IPS-15b (cell line): ENCODE measurements around the gene ENAH.

ENCODE experiments used
- H3K27me3 ChIP-seq: one replicate; pipeline ENCODE4 v1.6.1; 2013; ENCODE audit warnings: low read length; ENCODE audit not compliant: control insufficient read depth, insufficient read depth
- H3K36me3 ChIP-seq: one replicate; pipeline ENCODE4 v1.6.1; 2013; ENCODE audit warnings: low read length; ENCODE audit not compliant: control insufficient read depth, insufficient read depth
- H3K4me1 ChIP-seq: one replicate; pipeline ENCODE4 v1.6.1; 2013; ENCODE audit warnings: mild to moderate bottlenecking, low read length; ENCODE audit not compliant: control insufficient read depth, insufficient read depth
- H3K4me3 ChIP-seq: one replicate; pipeline ENCODE4 v1.5.1; 2013; ENCODE audit warnings: low read depth, low read length
- H3K9ac ChIP-seq: one replicate; pipeline ENCODE4 v1.6.1; 2013; ENCODE audit warnings: low read depth, mild to moderate bottlenecking, low read length
- H3K9me3 ChIP-seq: one replicate; pipeline ENCODE4 v1.6.1; 2013; ENCODE audit warnings: mild to moderate bottlenecking, low read length; ENCODE audit not compliant: control insufficient read depth, insufficient read depth

The ENAH gene

DNA sequence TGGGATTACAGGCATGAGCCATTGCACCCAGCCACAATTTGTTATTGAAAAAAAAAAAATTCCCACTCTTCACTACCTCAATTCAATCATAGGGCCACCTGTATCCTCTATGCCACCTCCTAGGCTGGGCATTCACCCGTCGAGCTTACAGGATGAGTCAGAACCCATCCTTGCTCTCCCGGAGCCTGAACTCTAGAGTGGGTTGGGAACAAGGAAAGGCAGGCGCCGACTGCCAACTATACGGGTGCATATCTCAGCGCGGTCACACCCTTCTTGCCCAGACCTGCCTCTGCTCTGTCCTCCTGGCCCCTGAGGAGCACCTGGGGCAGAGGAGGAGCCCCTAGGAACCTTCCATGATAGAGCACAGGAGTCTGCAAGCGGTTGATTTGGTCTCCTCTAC is 203.7 kb downstream of the ENAH start:
- Histone ChIP-seq H3K27me3 (no peaks in the 10 kb centered on the region), H3K36me3 (no peaks in the 10 kb centered on the region), H3K4me1 (no peaks in the 10 kb centered on the region), H3K9ac (no peak overlapping the region), H3K9me3 (no peaks in the 10 kb centered on the region), H3K4me3 (no peak overlapping the region)

DNA sequence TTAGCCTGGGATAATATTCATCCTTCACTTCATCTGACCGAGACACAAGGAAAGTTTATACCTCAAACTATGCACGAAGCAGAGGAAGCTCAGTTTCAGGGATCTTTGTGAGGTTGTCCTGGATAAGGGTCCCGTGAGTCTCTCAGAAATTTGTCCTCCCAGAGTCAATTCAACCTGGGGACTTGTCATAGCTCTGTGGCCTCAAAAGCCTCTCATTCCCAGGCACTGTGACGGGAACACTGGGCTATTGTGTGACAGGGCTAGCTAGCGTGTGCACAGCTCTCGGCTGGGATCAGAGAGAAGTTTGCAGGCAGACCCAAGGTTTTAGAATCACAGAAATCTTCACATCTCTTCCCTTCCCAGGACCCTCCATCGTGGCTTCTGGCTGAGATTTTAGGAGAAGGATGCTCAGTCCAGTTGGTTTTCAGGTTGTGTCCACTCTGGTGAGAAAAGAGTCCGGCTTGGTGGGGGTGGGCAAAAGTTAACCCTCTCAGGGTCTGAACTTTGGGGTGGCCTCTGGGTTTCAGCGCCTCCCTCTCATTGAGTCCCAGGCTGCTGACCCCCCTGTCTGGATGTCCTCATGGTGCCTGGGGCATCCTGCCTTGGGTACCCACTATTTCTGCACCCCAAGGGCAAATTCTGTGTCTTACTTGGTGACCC is 204.6 kb downstream of the ENAH start:
- Histone ChIP-seq H3K27me3 (no peaks in the 10 kb centered on the region), H3K4me3 (no peak overlapping the region), H3K9ac (no peak overlapping the region), H3K9me3 (no peaks in the 10 kb centered on the region), H3K4me1 (no peaks in the 10 kb centered on the region), H3K36me3 (no peaks in the 10 kb centered on the region)

DNA sequence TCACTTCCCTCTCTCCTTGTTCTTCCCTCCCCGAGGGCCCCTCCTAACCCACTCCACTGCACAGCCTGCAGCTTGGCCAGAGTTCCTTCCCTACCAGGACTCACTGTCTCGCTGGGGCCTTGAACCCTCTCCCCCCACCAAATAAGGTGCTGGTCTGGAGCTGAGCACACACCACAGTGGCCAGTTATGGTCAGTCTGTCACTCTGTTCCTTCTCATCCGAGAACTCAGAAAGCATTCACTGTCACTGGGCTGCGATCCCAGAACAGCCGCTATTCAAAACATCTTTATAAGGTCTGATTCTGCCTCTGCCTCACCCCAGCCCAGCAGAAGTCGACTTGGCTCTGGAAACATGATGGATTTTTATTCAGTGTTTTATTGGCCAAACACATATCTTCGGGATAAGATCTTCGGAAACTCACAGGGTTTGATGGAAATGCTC is 205.3 kb downstream of the ENAH start:
- Histone ChIP-seq H3K4me3 (no peak overlapping the region), H3K4me1 (no peaks in the 10 kb centered on the region), H3K27me3 (no peaks in the 10 kb centered on the region), H3K9ac (no peak overlapping the region), H3K9me3 (no peaks in the 10 kb centered on the region), H3K36me3 (no peaks in the 10 kb centered on the region)

GRCh38 chr1:225446981-225447615 is 205.8 kb downstream of the ENAH start:
- Histone ChIP-seq H3K9ac (no peak overlapping the region), H3K27me3 (no peaks in the 10 kb centered on the region), H3K9me3 (no peaks in the 10 kb centered on the region), H3K4me1 (no peaks in the 10 kb centered on the region), H3K4me3 (no peak overlapping the region), H3K36me3 (no peaks in the 10 kb centered on the region)

DNA sequence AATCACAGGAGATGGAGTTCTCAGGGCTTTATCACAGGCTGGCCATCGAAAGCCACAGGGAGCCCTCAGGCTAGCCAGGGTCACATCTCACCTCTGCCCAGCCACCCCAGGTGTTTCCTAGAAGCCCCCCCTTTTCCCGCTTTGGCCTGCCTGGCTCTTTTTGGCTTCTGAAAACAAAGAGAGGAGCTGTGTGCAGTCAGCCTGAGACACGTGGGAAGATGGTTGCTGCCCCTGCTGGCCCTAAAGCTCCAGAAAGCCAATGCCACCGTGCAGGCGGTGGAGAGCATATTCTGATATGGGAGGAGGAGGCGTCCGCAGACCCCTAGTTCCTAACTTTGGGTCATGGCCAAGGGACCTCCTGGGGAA is 206.3 kb downstream of the ENAH start:
- no peaks in the 10 kb centered on the region for H3K4me1 ChIP-seq
- H3K27me3 ChIP-seq: no peaks in the 10 kb centered on the region
- no peak overlapping the region for H3K4me3 ChIP-seq
- no peak overlapping the region for H3K9ac ChIP-seq
- no peaks in the 10 kb centered on the region for H3K9me3 ChIP-seq
- no peaks in the 10 kb centered on the region for H3K36me3 ChIP-seq

- no peaks in the 10 kb centered on the region for H3K9me3 ChIP-seq
- no peak overlapping the region for H3K4me3 ChIP-seq
- no peaks in the 10 kb centered on the region for H3K36me3 ChIP-seq
- H3K9ac ChIP-seq: no peak overlapping the region
- no peaks in the 10 kb centered on the region for H3K27me3 ChIP-seq
- H3K4me1 ChIP-seq: no peaks in the 10 kb centered on the region
Measured at GRCh38 chr1:225445639-225446594, 207.0 kb downstream of the ENAH start.

DNA sequence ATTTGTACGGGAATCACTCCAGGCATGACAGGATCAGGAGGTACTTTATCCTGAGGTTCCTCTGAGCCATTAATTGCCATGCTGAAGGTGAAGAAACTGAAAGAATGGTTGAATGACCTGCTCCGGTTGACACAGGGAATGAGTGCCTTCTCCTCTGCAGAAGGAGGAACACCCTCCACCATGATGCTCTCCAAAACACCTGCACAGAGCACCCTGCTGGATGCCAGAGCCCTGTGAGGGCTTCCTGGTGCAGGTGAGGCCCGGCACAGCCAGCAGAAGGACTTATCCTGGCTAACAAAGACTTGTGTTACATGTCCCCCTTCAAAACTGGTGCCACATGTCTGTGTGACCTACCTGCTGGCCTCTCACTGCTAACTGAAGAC is 210.8 kb downstream of the ENAH start:
- Histone ChIP-seq H3K27me3 (no peaks in the 10 kb centered on the region), H3K9me3 (no peaks in the 10 kb centered on the region), H3K36me3 (no peaks in the 10 kb centered on the region), H3K4me1 (no peaks in the 10 kb centered on the region), H3K9ac (no peak overlapping the region), H3K4me3 (no peak overlapping the region)

GRCh38 chr1:225441314-225442122 is 211.4 kb downstream of the ENAH start:
- H3K9ac ChIP-seq: no peak overlapping the region
- no peaks in the 10 kb centered on the region for H3K36me3 ChIP-seq
- H3K4me3 ChIP-seq: no peak overlapping the region
- H3K9me3 ChIP-seq: no peaks in the 10 kb centered on the region
- no peaks in the 10 kb centered on the region for H3K4me1 ChIP-seq
- H3K27me3 ChIP-seq: no peaks in the 10 kb centered on the region

GRCh38 chr1:225440380-225441221 is 212.3 kb downstream of the ENAH start:
- Histone ChIP-seq H3K27me3 (no peaks in the 10 kb centered on the region), H3K36me3 (no peaks in the 10 kb centered on the region), H3K4me3 (no peak overlapping the region), H3K4me1 (no peaks in the 10 kb centered on the region), H3K9me3 (no peaks in the 10 kb centered on the region), H3K9ac (no peak overlapping the region)

DNA sequence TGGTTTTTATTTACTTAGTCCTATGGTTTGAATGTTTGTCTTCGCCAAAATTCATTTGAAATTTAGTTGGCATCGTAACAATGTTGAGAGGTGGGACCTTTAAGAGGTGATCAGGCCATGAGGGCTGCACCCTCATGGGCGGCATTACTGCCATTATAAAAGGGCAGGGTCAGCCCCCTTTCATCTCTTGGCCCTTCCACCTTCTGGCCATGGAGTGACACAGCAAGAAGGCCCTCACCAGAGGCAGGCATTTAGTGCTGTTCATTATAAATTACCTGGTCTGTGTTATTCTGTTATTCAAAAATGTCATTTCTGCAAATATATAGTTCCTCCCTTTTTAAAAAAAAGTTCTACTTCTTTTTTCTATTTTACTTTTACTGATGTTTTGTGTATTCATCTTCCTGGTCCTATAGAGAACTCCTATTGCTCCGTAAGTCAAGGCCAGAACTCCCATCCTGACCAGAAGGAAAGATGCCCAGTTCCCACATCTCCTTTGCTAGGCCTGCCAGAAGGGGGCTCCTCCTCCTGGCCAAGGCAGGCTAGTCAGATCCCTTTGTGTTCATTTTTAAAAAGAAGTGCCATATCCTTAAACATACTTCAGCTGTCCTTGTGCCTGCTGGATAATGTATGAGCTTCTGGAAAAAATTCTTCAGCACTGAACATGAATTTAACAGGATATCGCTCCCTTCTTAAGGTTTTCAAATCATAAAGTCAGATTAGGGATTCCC is 215.0 kb downstream of the ENAH start:
- H3K9ac ChIP-seq: no peak overlapping the region
- no peaks in the 10 kb centered on the region for H3K9me3 ChIP-seq
- H3K4me1 ChIP-seq: no peaks in the 10 kb centered on the region
- H3K4me3 ChIP-seq: no peak overlapping the region
- H3K36me3 ChIP-seq: no peaks in the 10 kb centered on the region
- no peaks in the 10 kb centered on the region for H3K27me3 ChIP-seq
